HL-60 (cell line): ENCODE data around the gene GADD45A.

ENCODE experiments used
- GABPA ChIP-seq: IDR thresholded peaks from 2 replicates; pipeline ENCODE4 v1.6.1; 2012; ENCODE audit warnings: low read depth
- POLR2AphosphoS5 ChIP-seq: IDR thresholded peaks from 2 replicates; pipeline ENCODE4 v1.6.1; 2012; ENCODE audit warnings: low read depth
- TF ChIP-seq, protein P1 (sequence below): IDR thresholded peaks from one replicate; pipeline ENCODE4 v1.5.1; 2011; ENCODE audit warnings: low read length, control low read depth, inconsistent platforms; ENCODE audit not compliant: insufficient read depth
- TF ChIP-seq, protein P2 (sequence below): IDR thresholded peaks from 2 replicates; pipeline ENCODE4 v1.6.1; 2012; ENCODE audit warnings: low read depth; ENCODE audit not compliant: insufficient replicate concordance

DNA sequence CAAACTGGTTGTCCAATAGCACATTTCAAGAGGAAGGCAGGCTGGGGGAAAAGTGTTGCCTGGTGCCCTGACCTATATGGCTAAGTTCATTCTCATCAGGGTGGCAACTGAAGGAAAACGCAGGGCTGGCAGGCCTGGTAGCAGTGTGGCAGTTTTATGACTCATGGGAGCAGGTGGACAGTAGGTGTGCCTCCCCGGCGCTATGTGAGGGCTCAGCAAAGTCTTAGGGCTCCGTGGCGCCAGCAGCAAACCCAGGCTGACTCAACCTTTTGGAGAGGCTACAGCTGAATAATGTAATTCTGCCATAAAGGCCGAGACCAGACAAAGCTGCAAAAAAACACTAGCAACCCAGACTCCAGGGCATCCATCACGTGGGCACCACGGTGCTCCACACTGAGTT is 23.6 kb downstream of the GADD45A start:
- TF ChIP-seq GABPA (no peak), POLR2AphosphoS5 (no peak)
- TF ChIP-seq, protein P1, sequence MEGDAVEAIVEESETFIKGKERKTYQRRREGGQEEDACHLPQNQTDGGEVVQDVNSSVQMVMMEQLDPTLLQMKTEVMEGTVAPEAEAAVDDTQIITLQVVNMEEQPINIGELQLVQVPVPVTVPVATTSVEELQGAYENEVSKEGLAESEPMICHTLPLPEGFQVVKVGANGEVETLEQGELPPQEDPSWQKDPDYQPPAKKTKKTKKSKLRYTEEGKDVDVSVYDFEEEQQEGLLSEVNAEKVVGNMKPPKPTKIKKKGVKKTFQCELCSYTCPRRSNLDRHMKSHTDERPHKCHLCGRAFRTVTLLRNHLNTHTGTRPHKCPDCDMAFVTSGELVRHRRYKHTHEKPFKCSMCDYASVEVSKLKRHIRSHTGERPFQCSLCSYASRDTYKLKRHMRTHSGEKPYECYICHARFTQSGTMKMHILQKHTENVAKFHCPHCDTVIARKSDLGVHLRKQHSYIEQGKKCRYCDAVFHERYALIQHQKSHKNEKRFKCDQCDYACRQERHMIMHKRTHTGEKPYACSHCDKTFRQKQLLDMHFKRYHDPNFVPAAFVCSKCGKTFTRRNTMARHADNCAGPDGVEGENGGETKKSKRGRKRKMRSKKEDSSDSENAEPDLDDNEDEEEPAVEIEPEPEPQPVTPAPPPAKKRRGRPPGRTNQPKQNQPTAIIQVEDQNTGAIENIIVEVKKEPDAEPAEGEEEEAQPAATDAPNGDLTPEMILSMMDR, result no peak
- TF ChIP-seq, protein P2, sequence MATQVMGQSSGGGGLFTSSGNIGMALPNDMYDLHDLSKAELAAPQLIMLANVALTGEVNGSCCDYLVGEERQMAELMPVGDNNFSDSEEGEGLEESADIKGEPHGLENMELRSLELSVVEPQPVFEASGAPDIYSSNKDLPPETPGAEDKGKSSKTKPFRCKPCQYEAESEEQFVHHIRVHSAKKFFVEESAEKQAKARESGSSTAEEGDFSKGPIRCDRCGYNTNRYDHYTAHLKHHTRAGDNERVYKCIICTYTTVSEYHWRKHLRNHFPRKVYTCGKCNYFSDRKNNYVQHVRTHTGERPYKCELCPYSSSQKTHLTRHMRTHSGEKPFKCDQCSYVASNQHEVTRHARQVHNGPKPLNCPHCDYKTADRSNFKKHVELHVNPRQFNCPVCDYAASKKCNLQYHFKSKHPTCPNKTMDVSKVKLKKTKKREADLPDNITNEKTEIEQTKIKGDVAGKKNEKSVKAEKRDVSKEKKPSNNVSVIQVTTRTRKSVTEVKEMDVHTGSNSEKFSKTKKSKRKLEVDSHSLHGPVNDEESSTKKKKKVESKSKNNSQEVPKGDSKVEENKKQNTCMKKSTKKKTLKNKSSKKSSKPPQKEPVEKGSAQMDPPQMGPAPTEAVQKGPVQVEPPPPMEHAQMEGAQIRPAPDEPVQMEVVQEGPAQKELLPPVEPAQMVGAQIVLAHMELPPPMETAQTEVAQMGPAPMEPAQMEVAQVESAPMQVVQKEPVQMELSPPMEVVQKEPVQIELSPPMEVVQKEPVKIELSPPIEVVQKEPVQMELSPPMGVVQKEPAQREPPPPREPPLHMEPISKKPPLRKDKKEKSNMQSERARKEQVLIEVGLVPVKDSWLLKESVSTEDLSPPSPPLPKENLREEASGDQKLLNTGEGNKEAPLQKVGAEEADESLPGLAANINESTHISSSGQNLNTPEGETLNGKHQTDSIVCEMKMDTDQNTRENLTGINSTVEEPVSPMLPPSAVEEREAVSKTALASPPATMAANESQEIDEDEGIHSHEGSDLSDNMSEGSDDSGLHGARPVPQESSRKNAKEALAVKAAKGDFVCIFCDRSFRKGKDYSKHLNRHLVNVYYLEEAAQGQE, result no peak
